Thoracic aorta (tissue), 2 donors: ENCODE measurements around the gene IFIT2. TPM values are rescaled to one million over a fixed set of nuclear protein-coding genes. Genes with fewer than 3 reads are reported as not detected.

Source experiments
- ATAC-seq: fragments of 150-250 bp; one replicate; pipeline ENCODE4 v1.8.0; 2017; ENCODE audit warnings: low read depth; ENCODE audit not compliant: insufficient number of reproducible peaks, low FRiP score
- DNase-seq: peaks from one replicate; pipeline ENCODE4 v3.0.0-alpha.2; 2020; ENCODE audit warnings: low spot score
- H3K27ac ChIP-seq, 2 donors: fragments of 200-600 bp; sonication (generic); 1 replicate in 1 of 2; 2 replicates in 1 of 2; pipeline ENCODE4 v1.5.1; 2016; ENCODE audit warnings: mild to moderate bottlenecking in 2 of 2, moderate library complexity in 2 of 2
- H3K27me3 ChIP-seq: fragments of 200-600 bp; sonication (generic); replicated peaks from 2 replicates; pipeline ENCODE4 v1.6.0; 2016; ENCODE audit warnings: mild to moderate bottlenecking; ENCODE audit not compliant: insufficient read depth
- H3K36me3 ChIP-seq: fragments of 200-600 bp; sonication (generic); one replicate; pipeline ENCODE4 v1.5.1; 2016
- H3K4me1 ChIP-seq, 2 donors: fragments of 200-600 bp; sonication (generic); 1 replicate in 1 of 2; 2 replicates in 1 of 2; pipeline versions ENCODE4 v1.5.1 to v1.6.0; 2016; ENCODE audit warnings: low read depth in 2 of 2, mild to moderate bottlenecking in 1 of 2; ENCODE audit not compliant: control insufficient read depth in 1 of 2
- H3K4me3 ChIP-seq: fragments of 200-600 bp; sonication (generic); 2 replicates; pipeline ENCODE4 v1.5.1; 2016; ENCODE audit warnings: mild to moderate bottlenecking
- H3K9me3 ChIP-seq: fragments of 200-600 bp; sonication (generic); 2 replicates; pipeline ENCODE4 v1.5.1; 2016
- CTCF ChIP-seq: fragments of 200-600 bp; sonication (generic); IDR thresholded peaks from one replicate; pipeline ENCODE4 v1.5.1; 2019; ENCODE audit warnings: antibody characterized with exemption
- total RNA-seq, 2 donors: library from RNA; depleted of rRNA; stranded (reverse); fragments of >200 nt; gene quantifications; one replicate each; pipeline versions ENCODE4 v1.1.0 to v1.2.3, GENCODE V29; 2016

IFIT2 gene
- total RNA-seq, 2 donors from 2014 or later, result 5.9 to 17.1 TPM

GRCh38 chr10:89263531-89263930 is 38.3 kb upstream of the IFIT2 start:
- TF ChIP-seq CTCF, result no peak
- Histone ChIP-seq H3K9me3 (no peaks in the 10 kb centered on the region), H3K27me3 (no peaks in the 10 kb centered on the region), H3K4me3 (no peak overlapping the region), H3K4me1 (peaks cover 4 to 28% of the 10 kb centered on the region in 2 donors), H3K27ac (peak overlapping the region; percentile 13 to 19), H3K36me3 (no peaks in the 10 kb centered on the region)
- ATAC-seq (no peak), DNase-seq (no peak)

GRCh38 chr10:89266721-89267453 is 35.0 kb upstream of the IFIT2 start:
- Histone ChIP-seq H3K9me3 (no peaks in the 10 kb centered on the region), H3K27me3 (no peaks in the 10 kb centered on the region), H3K36me3 (no peaks in the 10 kb centered on the region), H3K27ac (no peak overlapping the region), H3K4me1 (peaks cover 4 to 21% of the 10 kb centered on the region in 2 donors), H3K4me3 (no peak overlapping the region)
- no peak for ATAC-seq
- TF ChIP-seq CTCF, result no peak
- DNase-seq, result no peak

GRCh38 chr10:89269433-89270152 is 32.3 kb upstream of the IFIT2 start:
- ATAC-seq (no peak), DNase-seq (no peak)
- H3K27ac ChIP-seq, result no peak overlapping the region
- H3K36me3 ChIP-seq, result no peaks in the 10 kb centered on the region
- H3K27me3 ChIP-seq, result no peaks in the 10 kb centered on the region
- no peak for TF ChIP-seq CTCF
- peaks cover 0 to 2% of the 10 kb centered on the region in 2 donors for H3K4me1 ChIP-seq
- H3K9me3 ChIP-seq, result no peaks in the 10 kb centered on the region
- no peak overlapping the region for H3K4me3 ChIP-seq

GRCh38 chr10:89270153-89270483 is 31.7 kb upstream of the IFIT2 start:
- H3K27ac ChIP-seq, result no peak overlapping the region
- no peaks in the 10 kb centered on the region for H3K9me3 ChIP-seq
- no peak for DNase-seq
- H3K27me3 ChIP-seq, result no peaks in the 10 kb centered on the region
- H3K36me3 ChIP-seq, result no peaks in the 10 kb centered on the region
- H3K4me1 ChIP-seq, result peaks cover 0 to 6% of the 10 kb centered on the region in 2 donors
- no peak overlapping the region for H3K4me3 ChIP-seq
- no peak for TF ChIP-seq CTCF
- ATAC-seq, result no peak

GRCh38 chr10:89271532-89271931 is 30.3 kb upstream of the IFIT2 start:
- no peak for DNase-seq
- Histone ChIP-seq H3K27me3 (no peaks in the 10 kb centered on the region), H3K9me3 (no peaks in the 10 kb centered on the region), H3K27ac (no peak overlapping the region), H3K36me3 (no peaks in the 10 kb centered on the region), H3K4me3 (no peak overlapping the region), H3K4me1 (peaks cover 0 to 10% of the 10 kb centered on the region in 2 donors)
- no peak for ATAC-seq
- no peak for TF ChIP-seq CTCF
